Transverse colon (tissue), 4 donors: ENCODE results near the gene LGR6. TPM values are rescaled to one million over a fixed set of nuclear protein-coding genes. Genes with fewer than 3 reads are reported as not detected.

Experiments used
- DNase-seq: peaks from one replicate; pipeline ENCODE4 v3.0.0-alpha.2; 2019
- H3K27ac ChIP-seq, 4 donors: fragments of 200-600 bp; sonication (generic); 2 replicates each; pipeline ENCODE4 v1.5.1; 2016 to 2018; ENCODE audit warnings: inconsistent platforms in 4 of 4
- H3K27me3 ChIP-seq: fragments of 200-600 bp; sonication (generic); 2 replicates; pipeline ENCODE4 v1.5.1; 2017; ENCODE audit warnings: inconsistent platforms
- H3K36me3 ChIP-seq, 4 donors: fragments of 200-600 bp; sonication (generic); 2 replicates each; pipeline ENCODE4 v1.5.1; 2017 to 2019; ENCODE audit warnings: inconsistent platforms in 4 of 4
- H3K4me1 ChIP-seq, 4 donors: fragments of 200-600 bp; sonication (generic); 2 replicates each; pipeline ENCODE4 v1.5.1; 2017 to 2020; ENCODE audit warnings: inconsistent platforms in 4 of 4
- H3K4me3 ChIP-seq, 4 donors: fragments of 200-600 bp; sonication (generic); 1 replicate in 1 of 4; 2 replicates in 3 of 4; pipeline versions ENCODE4 v1.5.1 to v1.6.1; 2017 to 2019; ENCODE audit warnings: inconsistent platforms in 4 of 4
- H3K9me3 ChIP-seq, 2 donors: fragments of 200-600 bp; sonication (generic); 2 replicates each; pipeline ENCODE4 v1.5.1; 2017 to 2019; ENCODE audit warnings: inconsistent platforms in 2 of 2
- CTCF ChIP-seq, 5 experiments: fragments of 200-600 bp in 3 of 5; fragments of 450-650 bp in 2 of 5; sonication (generic) in 3 of 5; IDR thresholded peaks; 1 replicate in 2 of 5; 2 replicates in 3 of 5; pipeline ENCODE4 v1.5.1; 2016 to 2017; ENCODE audit warnings: antibody characterized with exemption in 5 of 5, inconsistent platforms in 3 of 5, mild to moderate bottlenecking in 2 of 5, moderate library complexity in 1 of 5
- EP300 ChIP-seq: sonication (generic); formaldehyde crosslinking; IDR thresholded peaks from one replicate; pipeline ENCODE4 v1.6.1; 2017; ENCODE audit warnings: antibody characterized with exemption, low read depth
- POLR2A ChIP-seq: fragments of 450-650 bp; IDR thresholded peaks from one replicate; pipeline ENCODE4 v1.6.1; 2016; ENCODE audit warnings: antibody characterized with exemption, mild to moderate bottlenecking, moderate library complexity
- POLR2AphosphoS5 ChIP-seq, 3 donors: sonication (generic); formaldehyde crosslinking; IDR thresholded peaks; one replicate each; pipeline ENCODE4 v1.6.1; 2016; ENCODE audit warnings: antibody characterized with exemption in 3 of 3
- WGBS, 2 donors: methylation state at CpG; one replicate each; pipeline ENCODE4 v1.1.5; 2018; ENCODE audit warnings: low coverage in 1 of 2; 5-methylcytosine and 5-hydroxymethylcytosine counted together
- in situ Hi-C, 4 donors: fragments of 200-750 bp; cut with MboI; loops; one replicate each; pipeline versions ENCODE4 v1.15.0 to v1.15.1; 2017; ENCODE audit warnings: low sequenced_read_pairs in 3 of 4, low pct_ligation_motif_present in 1 of 4, low pct_unique_long_range_greater_than_20kb in 1 of 4
- intact Hi-C: fragments of 100-400 bp; cut with DNase I; formaldehyde crosslinking; loops from one replicate; pipeline ENCODE4 v1.15.1; 2023; ENCODE audit warnings: low total_unique reads
- total RNA-seq, 4 donors: library from RNA; depleted of rRNA; stranded (reverse); fragments of >200 nt; gene quantifications; one replicate each; pipeline ENCODE4 v1.1.0, GENCODE V29; 2016

LGR6 gene
- total RNA-seq, 4 donors from 2014 or later, result 0.41 to 1.6 TPM; not detected in 2

- Histone ChIP-seq H3K4me1 (peaks cover 0 to 7% (median 3%) of the 10 kb centered on the region in 4 donors), H3K36me3 (no peaks in the 10 kb centered on the region), H3K9me3 (no peaks in the 10 kb centered on the region), H3K4me3 (no peak overlapping the region), H3K27me3 (no peaks in the 10 kb centered on the region), H3K27ac (no peak overlapping the region)
- intact Hi-C loops (no loop called here), in situ Hi-C loops (no loop called here)
- no peak for DNase-seq
- 87% methylated on average over 5 of the region's 5 CpGs; no CpG with 5 or more reads in 1 of the 2 donors for WGBS, 2 donors
- TF ChIP-seq CTCF (IDR thresholded peaks at IDR 0.05) (no peak), POLR2A (no peak), POLR2AphosphoS5 (IDR thresholded peaks at IDR 0.05) (no peak), EP300 (no peak)
Observed at GRCh38 chr1:202225131-202225530, 31.5 kb downstream of the LGR6 start.

- TF ChIP-seq POLR2AphosphoS5 (IDR thresholded peaks at IDR 0.05) (no peak), EP300 (no peak), POLR2A (no peak), CTCF (IDR thresholded peaks at IDR 0.05) (no peak)
- Histone ChIP-seq H3K4me1 (peaks cover 0 to 10% (median 3%) of the 10 kb centered on the region in 4 donors), H3K9me3 (no peaks in the 10 kb centered on the region), H3K36me3 (no peaks in the 10 kb centered on the region), H3K4me3 (no peak overlapping the region), H3K27me3 (no peaks in the 10 kb centered on the region), H3K27ac (peak overlapping the region in 3 of 4 donors; percentile 64 to 75 (median 65))
- WGBS, 2 donors, result 82 to 90% methylated on average over 5 to 7 of the region's 7 CpGs
- DNase-seq, result no peak
- in situ Hi-C loops, result no loop called here
- intact Hi-C loops, result no loop called here
Observed at GRCh38 chr1:202227053-202227672, 33.6 kb downstream of the LGR6 start.

- Histone ChIP-seq H3K27me3 (no peaks in the 10 kb centered on the region), H3K9me3 (no peaks in the 10 kb centered on the region), H3K4me1 (peaks cover 0 to 10% (median 3%) of the 10 kb centered on the region in 4 donors), H3K4me3 (no peak overlapping the region), H3K36me3 (no peaks in the 10 kb centered on the region), H3K27ac (peak overlapping the region; percentile 64 to 75 (median 68))
- in situ Hi-C loops, result no loop called here
- intact Hi-C loops, result no loop called here
- TF ChIP-seq POLR2AphosphoS5 (IDR thresholded peaks at IDR 0.05) (no peak), POLR2A (no peak), EP300 (no peak), CTCF (IDR thresholded peaks at IDR 0.05) (no peak)
- no peak for DNase-seq
- WGBS, 2 donors, result 45% methylated on average over 2 of the region's 2 CpGs
Observed at GRCh38 chr1:202227997-202228401, 34.4 kb downstream of the LGR6 start.

GRCh38 chr1:202228484-202229122 is 35.0 kb downstream of the LGR6 start:
- in situ Hi-C loops, result no loop called here
- no peaks in the 10 kb centered on the region for H3K36me3 ChIP-seq
- no peaks in the 10 kb centered on the region for H3K27me3 ChIP-seq
- DNase-seq, result no peak
- peak overlapping the region; percentile 64 to 75 (median 68) for H3K27ac ChIP-seq
- H3K9me3 ChIP-seq, result no peaks in the 10 kb centered on the region
- no peak for TF ChIP-seq POLR2AphosphoS5 (IDR thresholded peaks at IDR 0.05)
- TF ChIP-seq POLR2A, result no peak
- no peak for TF ChIP-seq CTCF (IDR thresholded peaks at IDR 0.05)
- no peak for TF ChIP-seq EP300
- intact Hi-C loops, result no loop called here
- 81 to 89% methylated on average over 4 to 7 of the region's 7 CpGs for WGBS, 2 donors
- H3K4me3 ChIP-seq, result no peak overlapping the region
- peaks cover 0 to 10% (median 3%) of the 10 kb centered on the region in 4 donors for H3K4me1 ChIP-seq
